HepG2 (cell line): ENCODE results near the gene ZBTB46. TPM values are rescaled to one million over a fixed set of nuclear protein-coding genes. Genes with fewer than 3 reads are reported as not detected.

ENCODE experiments used
- CHCHD3 ChIP-seq: sonication (generic); formaldehyde crosslinking; IDR thresholded peaks from 2 replicates; pipeline ENCODE4 v1.8.0; 2022; ENCODE audit warnings: mild to moderate bottlenecking, missing genetic modification reagents, moderate library complexity
- FOXK1 ChIP-seq: sonication (generic); formaldehyde crosslinking; IDR thresholded peaks from 2 replicates; pipeline ENCODE4 v1.4.0; 2020; ENCODE audit warnings: low read depth, missing genetic modification reagents, borderline replicate concordance
- HNF4G ChIP-seq, 2 experiments: sonication (generic) in 1 of 2; formaldehyde crosslinking in 1 of 2; IDR thresholded peaks; 2 replicates each; pipeline versions ENCODE4 v1.4.0 to v1.6.1; 2011 to 2020; ENCODE audit warnings: borderline replicate concordance in 2 of 2, low read depth in 2 of 2, mild to moderate bottlenecking in 2 of 2, low read length in 1 of 2, missing genetic modification reagents in 1 of 2, moderate library complexity in 1 of 2
- MEIS1 ChIP-seq: sonication (generic); formaldehyde crosslinking; IDR thresholded peaks from 2 replicates; pipeline ENCODE4 v1.9.0; 2021; ENCODE audit warnings: mild to moderate bottlenecking, missing genetic modification reagents, moderate library complexity, borderline replicate concordance
- NCOR1 ChIP-seq: fragments of 200-600 bp; sonication (generic); IDR thresholded peaks from 2 replicates; pipeline ENCODE4 v1.7.0; 2017; ENCODE audit warnings: antibody characterized with exemption, low read length, borderline replicate concordance
- PAWR ChIP-seq: sonication (generic); formaldehyde crosslinking; IDR thresholded peaks from 2 replicates; pipeline ENCODE4 v1.4.0; 2020; ENCODE audit warnings: missing genetic modification reagents, mild to moderate bottlenecking, borderline replicate concordance
- RORA ChIP-seq: sonication (generic); formaldehyde crosslinking; IDR thresholded peaks from 2 replicates; pipeline ENCODE4 v1.5.0; 2020; ENCODE audit warnings: mild to moderate bottlenecking, missing genetic modification reagents, moderate library complexity
- SP1 ChIP-seq, 2 experiments: fragments of 450-650 bp in 1 of 2; sonication (generic) in 1 of 2; formaldehyde crosslinking in 1 of 2; IDR thresholded peaks; 2 replicates each; pipeline versions ENCODE4 v1.4.0 to v1.6.1; 2016 to 2020; ENCODE audit warnings: missing genetic modification reagents in 1 of 2
- ZNF224 ChIP-seq: sonication (generic); formaldehyde crosslinking; IDR thresholded peaks from 2 replicates; pipeline ENCODE4 v1.5.0; 2020; ENCODE audit warnings: mild to moderate bottlenecking, missing genetic modification reagents
- ZNF282 ChIP-seq: fragments of 450-650 bp; IDR thresholded peaks from 2 replicates; pipeline ENCODE4 v1.6.1; 2018; ENCODE audit not compliant: partially characterized antibody
- ZNF30 ChIP-seq: sonication (generic); formaldehyde crosslinking; IDR thresholded peaks from 2 replicates; pipeline ENCODE4 v1.5.0; 2020; ENCODE audit warnings: mild to moderate bottlenecking, missing genetic modification reagents
- ZNF33A ChIP-seq: sonication (generic); formaldehyde crosslinking; IDR thresholded peaks from 2 replicates; pipeline ENCODE4 v1.5.1; 2020; ENCODE audit warnings: missing genetic modification reagents, mild to moderate bottlenecking, moderate library complexity, borderline replicate concordance
- ZNF343 ChIP-seq: sonication (generic); formaldehyde crosslinking; IDR thresholded peaks from 2 replicates; pipeline ENCODE4 v1.4.0; 2020; ENCODE audit warnings: mild to moderate bottlenecking, missing genetic modification reagents
- ZNF407 ChIP-seq: sonication (generic); formaldehyde crosslinking; IDR thresholded peaks from one replicate; pipeline ENCODE4 v1.5.1; 2020; ENCODE audit warnings: mild to moderate bottlenecking, missing genetic modification reagents; ENCODE audit errors: not compliant biosample characterization
- ZNF431 ChIP-seq: sonication (generic); formaldehyde crosslinking; IDR thresholded peaks from 2 replicates; pipeline ENCODE4 v1.9.0; 2022; ENCODE audit warnings: missing genetic modification reagents, low read depth, mild to moderate bottlenecking, borderline replicate concordance
- ZNF615 ChIP-seq: sonication (generic); formaldehyde crosslinking; IDR thresholded peaks from 2 replicates; pipeline ENCODE4 v1.5.0; 2020; ENCODE audit warnings: mild to moderate bottlenecking, missing genetic modification reagents, borderline replicate concordance
- ZXDC ChIP-seq: sonication (generic); formaldehyde crosslinking; IDR thresholded peaks from 2 replicates; pipeline ENCODE4 v1.5.0; 2020; ENCODE audit warnings: mild to moderate bottlenecking, missing genetic modification reagents
- polyA plus RNA-seq, 8 experiments: library from polyadenylated mRNA; depleted of rRNA in 3 of 8; stranded (reverse) in 7 of 8; unstranded in 1 of 8; fragments of >200 nt; fragmentation: Illumina TruSeq in 4 of 8; extraction: Trizol in 4 of 8; gene quantifications; 2 replicates each; pipeline versions ENCODE4 v1.2.1 to v1.2.3, GENCODE V29; 2011 to 2016; ENCODE audit warnings: low read depth in 4 of 8, missing spikeins in 1 of 8, mixed read lengths in 1 of 8; ENCODE audit not compliant: insufficient read depth in 1 of 8
- total RNA-seq, 5 experiments: library from RNA; depleted of rRNA; stranded (reverse); fragments of >200 nt; fragmentation: Illumina TruSeq; extraction: Trizol; gene quantifications; 2 replicates each; pipeline ENCODE4 v1.2.3, GENCODE V29; 2016; ENCODE audit warnings: low read depth in 1 of 5

Gene ZBTB46
- total and polyA plus RNA-seq, 2 of the 13 experiments (the other 11 are each of a cell fraction or from before 2014, with no cell fraction given): 1.6 to 13.5 TPM

DNA sequence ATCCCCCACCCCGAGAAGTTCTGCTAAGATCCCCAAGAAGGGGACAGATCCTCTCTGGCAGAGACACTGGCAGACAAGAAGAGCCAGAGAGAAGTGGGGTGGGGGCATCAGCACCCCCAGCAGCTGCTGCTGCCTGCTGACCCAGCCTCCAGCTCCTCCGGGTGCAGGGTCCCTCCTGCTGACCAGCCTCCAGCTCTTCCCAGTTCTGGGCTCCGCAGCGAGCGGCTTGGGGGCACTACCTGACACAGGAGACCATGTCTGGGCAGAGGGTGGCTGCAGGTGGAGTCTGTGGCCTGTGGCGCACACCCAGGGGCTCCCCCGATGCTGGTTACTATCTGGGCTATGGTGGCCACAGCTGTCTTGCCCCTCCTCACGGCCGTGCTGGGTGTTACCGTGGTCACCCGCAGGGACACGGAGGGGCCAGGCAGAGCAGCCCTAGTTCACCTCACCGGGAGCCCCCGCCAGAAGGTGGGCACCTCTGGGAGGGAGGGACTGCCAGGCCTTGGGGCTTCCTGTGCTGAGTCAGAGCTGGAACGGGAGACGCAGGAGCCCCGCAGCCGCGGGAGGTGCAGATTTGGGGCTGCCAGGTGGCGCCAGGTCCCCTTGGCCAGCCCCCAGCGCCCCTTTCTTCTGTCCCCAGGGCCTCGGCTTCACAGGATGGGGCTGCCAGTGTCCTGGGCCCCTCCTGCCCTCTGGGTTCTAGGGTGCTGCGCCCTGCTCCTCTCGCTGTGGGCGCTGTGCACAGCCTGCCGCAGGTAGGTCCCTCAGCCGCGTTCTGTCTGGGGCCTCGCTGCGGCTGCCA is 94.0 kb downstream of the ZBTB46 start (continued):
- TF ChIP-seq CHCHD3 (peak; percentile 91), ZNF282 (no peak), NCOR1 (no peak), ZNF224 (CRISPR knock-in tag) (no peak), ZNF615 (CRISPR knock-in tag) (no peak), ZNF407 (CRISPR knock-in tag) (peak; percentile 73), ZXDC (peak; percentile 68; the same call in 1 of the 2 replicates), FOXK1 (peak; percentile 19; the same call in 1 of the 2 replicates), ZNF30 (CRISPR knock-in tag) (no peak), HNF4G (IDR thresholded peaks at IDR 0.05; ENCODE audit: borderline replicate concordance, low read depth, low read length) (no peak), HNF4G (CRISPR knock-in tag; IDR thresholded peaks at IDR 0.05; ENCODE audit: borderline replicate concordance, low read depth) (no peak; the same call in 1 of the 2 replicates), SP1 (IDR thresholded peaks at IDR 0.05) (no peak), SP1 (CRISPR knock-in tag; IDR thresholded peaks at IDR 0.05) (no peak), PAWR (CRISPR knock-in tag) (no peak; the same call in 1 of the 2 replicates), MEIS1 (CRISPR knock-in tag) (0 out of 2 replicates have a peak, but pooled peaks have one; percentile 52), RORA (CRISPR knock-in tag) (no peak), ZNF431 (CRISPR knock-in tag) (no peak), ZNF33A (CRISPR knock-in tag) (no peak), ZNF343 (peak; percentile 38)
